Effector memory CD4-positive, alpha-beta T cell (primary cell): Measurements from ENCODE around the gene SOWAHB.

Experiments used
- DNase-seq, 3 donors: peaks; one replicate each; pipeline ENCODE4 v3.0.0-alpha.2; 2020
- H3K27ac ChIP-seq: 2 replicates; pipeline ENCODE4 v1.7.0; 2013; ENCODE audit warnings: mild to moderate bottlenecking, low read length, moderate library complexity; ENCODE audit not compliant: insufficient read depth, poor library complexity, severe bottlenecking
- H3K27me3 ChIP-seq: replicated peaks from 2 replicates; pipeline ENCODE4 v1.7.0; 2013; ENCODE audit warnings: mild to moderate bottlenecking, low read length; ENCODE audit not compliant: insufficient read depth, control insufficient read depth, poor library complexity, severe bottlenecking
- H3K36me3 ChIP-seq: 2 replicates; pipeline ENCODE4 v1.7.0; 2013; ENCODE audit warnings: mild to moderate bottlenecking, low read length, moderate library complexity; ENCODE audit not compliant: control insufficient read depth, insufficient read depth
- H3K4me1 ChIP-seq: 2 replicates; pipeline ENCODE4 v1.7.0; 2013; ENCODE audit warnings: low read length, mild to moderate bottlenecking; ENCODE audit not compliant: control insufficient read depth, insufficient read depth, poor library complexity, severe bottlenecking
- H3K4me3 ChIP-seq: 2 replicates; pipeline ENCODE4 v1.7.0; 2013; ENCODE audit warnings: low read length, low read depth, mild to moderate bottlenecking; ENCODE audit not compliant: insufficient read depth, poor library complexity, severe bottlenecking
- H3K9me3 ChIP-seq: 2 replicates; pipeline ENCODE4 v1.7.0; 2013; ENCODE audit warnings: mild to moderate bottlenecking, low read length, moderate library complexity; ENCODE audit not compliant: control insufficient read depth

Gene SOWAHB

GRCh38 chr4:76896048-76896447, 1.9 kb downstream of the SOWAHB start:
- H3K4me3 ChIP-seq: no peak overlapping the region
- peaks cover 18% of the 10 kb centered on the region for H3K27me3 ChIP-seq
- H3K36me3 ChIP-seq: no peaks in the 10 kb centered on the region
- DNase-seq: no peak
- H3K9me3 ChIP-seq: no peaks in the 10 kb centered on the region
- no peak overlapping the region for H3K27ac ChIP-seq
- peaks cover 10% of the 10 kb centered on the region for H3K4me1 ChIP-seq

- H3K9me3 ChIP-seq: no peaks in the 10 kb centered on the region
- H3K36me3 ChIP-seq: no peaks in the 10 kb centered on the region
- H3K4me3 ChIP-seq: no peak overlapping the region
- H3K27ac ChIP-seq: no peak overlapping the region
- DNase-seq: no peak
- H3K27me3 ChIP-seq: peaks cover 18% of the 10 kb centered on the region
- H3K4me1 ChIP-seq: peaks cover 10% of the 10 kb centered on the region
Measured at GRCh38 chr4:76895619-76896018, 2.3 kb downstream of the SOWAHB start.

- Histone ChIP-seq H3K36me3 (no peaks in the 10 kb centered on the region), H3K27me3 (peaks cover 14% of the 10 kb centered on the region), H3K27ac (no peak overlapping the region), H3K9me3 (no peaks in the 10 kb centered on the region), H3K4me1 (peaks cover 10% of the 10 kb centered on the region), H3K4me3 (no peak overlapping the region)
- DNase-seq: no peak
Measured at GRCh38 chr4:76894537-76895255, 3.2 kb downstream of the SOWAHB start.

DNA sequence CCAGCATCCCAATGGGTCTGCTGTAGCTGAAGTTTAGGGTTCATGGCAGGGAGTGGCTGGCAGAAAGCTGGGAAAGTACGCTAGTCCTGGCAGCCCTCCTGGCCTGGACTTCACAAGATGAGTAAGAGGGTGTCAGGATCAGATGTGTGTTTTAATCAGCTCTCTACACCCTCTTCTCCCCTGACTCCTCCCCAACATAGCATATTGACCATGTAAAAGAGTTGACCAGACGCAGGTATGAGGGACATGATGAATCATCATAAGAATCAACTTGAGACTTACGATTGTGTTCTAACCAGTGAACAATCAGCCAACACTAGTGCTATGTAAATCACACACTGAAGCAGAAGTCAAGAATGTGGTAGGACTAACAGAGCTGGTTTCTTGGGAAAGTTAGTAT, 5.3 kb downstream of the SOWAHB start:
- Histone ChIP-seq H3K4me1 (peaks cover 5% of the 10 kb centered on the region), H3K9me3 (no peaks in the 10 kb centered on the region), H3K27ac (no peak overlapping the region), H3K27me3 (peaks cover 9% of the 10 kb centered on the region), H3K36me3 (no peaks in the 10 kb centered on the region), H3K4me3 (no peak overlapping the region)
- no peak for DNase-seq

DNA sequence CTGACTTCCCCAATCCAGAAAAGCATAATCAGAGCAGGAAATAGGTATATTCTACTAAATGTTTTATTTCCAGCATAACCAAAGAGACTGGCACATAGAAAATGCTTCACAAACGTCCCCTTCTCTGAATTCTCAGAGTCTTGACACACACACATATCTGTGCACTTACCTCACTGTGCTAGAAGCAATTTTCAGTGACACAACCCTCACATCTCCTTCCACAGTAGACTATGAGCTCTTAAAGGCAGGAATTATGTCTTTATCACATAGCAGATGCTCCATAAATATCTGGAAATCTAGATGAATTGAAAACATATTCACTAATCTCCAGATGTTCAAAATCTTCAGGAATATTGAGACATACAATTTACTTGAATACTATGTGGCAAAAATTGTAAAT, 5.9 kb downstream of the SOWAHB start:
- no peak overlapping the region for H3K27ac ChIP-seq
- H3K4me3 ChIP-seq: no peak overlapping the region
- H3K27me3 ChIP-seq: peaks cover 9% of the 10 kb centered on the region
- DNase-seq: no peak
- H3K9me3 ChIP-seq: no peaks in the 10 kb centered on the region
- H3K36me3 ChIP-seq: no peaks in the 10 kb centered on the region
- peaks cover 3% of the 10 kb centered on the region for H3K4me1 ChIP-seq

DNA sequence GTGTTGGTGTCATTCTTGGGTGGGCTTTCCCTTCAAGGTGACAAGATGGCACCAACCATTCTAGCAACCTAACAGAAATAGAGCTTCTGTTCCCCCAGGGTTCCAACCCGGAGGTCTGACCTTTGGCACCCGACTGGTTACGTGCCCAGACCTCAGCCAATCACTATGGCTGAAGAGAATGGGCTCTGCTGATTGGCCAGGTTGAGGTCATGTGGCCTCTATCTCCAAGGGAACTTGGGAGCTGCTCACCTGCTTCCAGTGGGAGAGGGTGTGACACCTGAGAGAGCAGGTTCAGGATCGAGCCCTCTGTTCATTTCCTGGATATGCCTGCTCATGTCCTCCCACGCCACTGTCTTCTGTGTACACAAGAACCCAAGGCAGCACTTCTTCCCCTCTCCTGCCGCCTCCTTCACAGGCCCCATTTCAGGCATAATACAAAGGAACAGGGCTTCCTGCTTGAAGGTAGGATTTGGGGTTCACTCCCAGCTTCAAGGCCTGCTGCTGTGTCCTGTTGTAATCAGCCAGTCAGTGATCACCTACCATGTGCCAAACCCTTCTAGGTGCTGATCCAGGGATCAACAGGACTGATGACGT, 11.0 kb downstream of the SOWAHB start:
- Histone ChIP-seq H3K4me3 (no peak overlapping the region), H3K27ac (no peak overlapping the region), H3K36me3 (no peaks in the 10 kb centered on the region), H3K4me1 (no peaks in the 10 kb centered on the region), H3K9me3 (no peaks in the 10 kb centered on the region), H3K27me3 (no peaks in the 10 kb centered on the region)
- no peak for DNase-seq

GRCh38 chr4:76886214-76886613, 11.7 kb downstream of the SOWAHB start:
- H3K27me3 ChIP-seq: no peaks in the 10 kb centered on the region
- H3K36me3 ChIP-seq: no peaks in the 10 kb centered on the region
- no peaks in the 10 kb centered on the region for H3K9me3 ChIP-seq
- DNase-seq: no peak
- no peak overlapping the region for H3K27ac ChIP-seq
- H3K4me1 ChIP-seq: no peaks in the 10 kb centered on the region
- no peak overlapping the region for H3K4me3 ChIP-seq

GRCh38 chr4:76883147-76883546, 14.8 kb downstream of the SOWAHB start:
- Histone ChIP-seq H3K36me3 (no peaks in the 10 kb centered on the region), H3K4me1 (no peaks in the 10 kb centered on the region), H3K4me3 (no peak overlapping the region), H3K27ac (no peak overlapping the region), H3K27me3 (no peaks in the 10 kb centered on the region), H3K9me3 (no peaks in the 10 kb centered on the region)
- no peak for DNase-seq

DNA sequence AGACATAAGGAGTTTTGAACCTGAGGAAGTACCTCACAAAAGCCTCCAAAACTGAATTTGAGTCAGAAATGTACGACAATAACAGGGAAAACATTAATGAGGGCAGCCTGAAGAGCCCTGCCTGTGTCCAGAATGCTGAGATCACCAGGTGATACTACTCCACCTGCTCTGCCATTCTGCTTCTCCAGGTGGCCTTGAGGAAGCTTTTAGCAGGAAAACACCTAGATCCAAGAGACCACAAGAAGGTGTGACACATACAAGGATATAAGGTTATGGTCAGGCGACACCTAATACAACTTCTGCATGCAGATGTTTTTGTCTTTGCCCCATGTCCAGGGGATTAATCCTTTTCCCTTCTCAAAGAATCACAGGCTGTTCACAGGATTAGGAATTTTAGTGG, 15.3 kb downstream of the SOWAHB start:
- no peaks in the 10 kb centered on the region for H3K4me1 ChIP-seq
- H3K9me3 ChIP-seq: no peaks in the 10 kb centered on the region
- no peaks in the 10 kb centered on the region for H3K36me3 ChIP-seq
- no peaks in the 10 kb centered on the region for H3K27me3 ChIP-seq
- no peak overlapping the region for H3K4me3 ChIP-seq
- no peak for DNase-seq
- H3K27ac ChIP-seq: no peak overlapping the region

DNA sequence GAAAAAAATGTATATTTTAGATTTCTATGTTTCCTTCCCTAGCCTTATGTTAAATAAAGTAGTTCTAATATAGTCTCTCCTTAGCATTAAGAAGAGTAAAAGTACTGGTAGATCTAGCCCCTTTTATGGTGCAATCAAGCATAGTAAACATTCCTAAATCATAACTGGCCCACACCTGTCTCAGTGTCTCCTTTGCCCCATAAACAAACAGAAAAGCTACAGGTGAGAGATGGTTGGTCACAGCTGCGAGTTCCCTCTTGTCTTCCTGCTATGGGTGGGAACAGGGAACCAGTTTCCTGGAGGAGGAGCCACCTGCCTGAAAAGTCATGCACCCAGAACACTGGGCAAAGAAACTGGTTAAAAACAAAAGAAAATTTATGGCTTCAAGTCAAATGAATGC, 16.6 kb downstream of the SOWAHB start:
- no peak overlapping the region for H3K27ac ChIP-seq
- no peaks in the 10 kb centered on the region for H3K9me3 ChIP-seq
- no peaks in the 10 kb centered on the region for H3K36me3 ChIP-seq
- no peaks in the 10 kb centered on the region for H3K27me3 ChIP-seq
- no peak overlapping the region for H3K4me3 ChIP-seq
- DNase-seq: no peak
- H3K4me1 ChIP-seq: no peaks in the 10 kb centered on the region
